Superior temporal gyrus (tissue), 1 donor: ENCODE data around the gene TP53INP2.
"Not testable (repeated sequence)": the region's sequence is repeated elsewhere in the genome, so short reads cannot be mapped to it uniquely, and the experiment has no call there.

Experiments
- DNase-seq: peaks from one replicate; pipeline ENCODE4 v3.0.0-alpha.2; 2016; ENCODE audit errors: extremely low spot score

The TP53INP2 gene

GRCh38 chr20:34705397-34706301 lies 1.5 kb downstream of the TP53INP2 start:
- DNase-seq: no peak

- DNase-seq: no peak
Measured at GRCh38 chr20:34706302-34706875, 2.2 kb downstream of the TP53INP2 start.

GRCh38 chr20:34706912-34707784 lies 3.0 kb downstream of the TP53INP2 start:
- DNase-seq: no peak

- peak; percentile 74 for DNase-seq
Measured at GRCh38 chr20:34708621-34709043, 4.5 kb downstream of the TP53INP2 start.

- DNase-seq: peak; percentile 40
Measured at GRCh38 chr20:34709044-34709830, 5.1 kb downstream of the TP53INP2 start.

GRCh38 chr20:34709831-34710567 lies 5.9 kb downstream of the TP53INP2 start:
- peak; percentile 64 for DNase-seq

GRCh38 chr20:34710568-34710839 lies 6.4 kb downstream of the TP53INP2 start:
- no peak for DNase-seq

- DNase-seq: no peak
Measured at GRCh38 chr20:34710861-34711574, 6.9 kb downstream of the TP53INP2 start.

- no peak for DNase-seq
Measured at GRCh38 chr20:34711813-34712430, 7.8 kb downstream of the TP53INP2 start.

GRCh38 chr20:34712525-34713192 lies 8.5 kb downstream of the TP53INP2 start:
- DNase-seq: no peak

- DNase-seq: peak; percentile 20
Measured at GRCh38 chr20:34713194-34713943, 9.2 kb downstream of the TP53INP2 start.

GRCh38 chr20:34713944-34714515 lies 9.9 kb downstream of the TP53INP2 start:
- not testable (repeated sequence) for DNase-seq

- no peak for DNase-seq
Measured at GRCh38 chr20:34715384-34715783, 11.2 kb downstream of the TP53INP2 start.

GRCh38 chr20:34716921-34717229 lies 12.7 kb downstream of the TP53INP2 start:
- DNase-seq: no peak

- DNase-seq: peak; percentile 22
Measured at GRCh38 chr20:34717230-34718095, 13.3 kb downstream of the TP53INP2 start.

- not testable (repeated sequence) for DNase-seq
Measured at GRCh38 chr20:34719242-34720017, 15.3 kb downstream of the TP53INP2 start.
